B cell (primary cell): ENCODE data around the gene BLVRB. TPM values are rescaled to one million over a fixed set of nuclear protein-coding genes. Genes with fewer than 3 reads are reported as not detected.

Source experiments
- ATAC-seq: fragments of 200-7000 bp; cut with Tn5 transposase; one replicate; pipeline ENCODE4 v1.10.0; 2021; ENCODE audit warnings: low read depth, mild to moderate bottlenecking, moderate number of reproducible peaks, moderate library complexity
- CTCF ChIA-PET: fragments of 350-600 bp; sonication (Branson Sonifier 250); formaldehyde crosslinking; loops from one replicate; lab custom pipeline; 2021; ENCODE audit warnings: antibody characterized with exemption, inconsistent platforms; lab: Charles Lee
- POLR2A ChIA-PET: fragments of 350-600 bp; sonication (Branson Sonifier 250); formaldehyde crosslinking; loops from one replicate; lab custom pipeline; 2021; ENCODE audit warnings: antibody characterized with exemption; lab: Charles Lee
- DNase-seq: peaks from one replicate; pipeline ENCODE4 v3.0.0; 2013
- H2AFZ ChIP-seq: 2 replicates; pipeline ENCODE4 v1.6.1; 2012; ENCODE audit warnings: mild to moderate bottlenecking, low read depth, low read length; ENCODE audit not compliant: insufficient read depth, poor library complexity, severe bottlenecking
- H3K27ac ChIP-seq, 2 donors: 1 replicate in 1 of 2; 2 replicates in 1 of 2; pipeline ENCODE4 v1.5.1; 2012 to 2013; ENCODE audit warnings: low read length in 2 of 2, mild to moderate bottlenecking in 2 of 2, moderate library complexity in 1 of 2
- H3K27me3 ChIP-seq, 4 experiments: fragments of 200-600 bp in 1 of 4; sonication (generic) in 1 of 4; replicated peaks in 1 of 4; 1 replicate in 2 of 4; 2 replicates in 2 of 4; pipeline versions ENCODE4 v1.6.1 to v1.7.0; 2013 to 2016; ENCODE audit warnings: low read length in 3 of 4, mild to moderate bottlenecking in 2 of 4, mixed read lengths in 1 of 4, moderate library complexity in 1 of 4; ENCODE audit not compliant: insufficient read depth in 4 of 4, control insufficient read depth in 3 of 4; ENCODE audit errors: control extremely low read depth in 1 of 4
- H3K36me3 ChIP-seq, 2 experiments: replicated peaks in 1 of 2; 1 replicate in 1 of 2; 2 replicates in 1 of 2; pipeline versions ENCODE4 v1.6.1 to v1.7.1; 2013; ENCODE audit warnings: low read length in 1 of 2; ENCODE audit not compliant: insufficient read depth in 2 of 2, control insufficient read depth in 1 of 2; ENCODE audit errors: control extremely low read depth in 1 of 2, extremely low read depth in 1 of 2
- H3K4me1 ChIP-seq, 2 donors: fragments of 200-600 bp in 1 of 2; sonication (generic) in 1 of 2; 1 replicate in 1 of 2; 2 replicates in 1 of 2; pipeline versions ENCODE4 v1.5.1 to v1.6.1; 2013 to 2017; ENCODE audit warnings: low read length in 2 of 2; ENCODE audit not compliant: control insufficient read depth in 2 of 2, insufficient read depth in 2 of 2
- H3K4me2 ChIP-seq: replicated peaks from 2 replicates; pipeline ENCODE3; 2012; ENCODE audit warnings: mild to moderate bottlenecking, low read depth, low read length; ENCODE audit not compliant: poor library complexity, severe bottlenecking
- H3K4me3 ChIP-seq, 5 experiments: fragments of 200-600 bp in 1 of 5; sonication (generic) in 1 of 5; 1 replicate in 3 of 5; 2 replicates in 2 of 5; pipeline versions ENCODE4 v1.5.1 to v1.7.0; 2011 to 2016; ENCODE audit warnings: low read length in 4 of 5, mild to moderate bottlenecking in 4 of 5, low read depth in 2 of 5, control low read depth in 1 of 5, moderate library complexity in 1 of 5; ENCODE audit not compliant: insufficient read depth in 1 of 5; ENCODE audit errors: control extremely low read depth in 1 of 5, extremely low read depth in 1 of 5
- H3K79me2 ChIP-seq: fragments of 200-600 bp; sonication (generic); one replicate; pipeline ENCODE4 v1.6.0; 2016; ENCODE audit warnings: low read length; ENCODE audit not compliant: control insufficient read depth, insufficient read depth
- H3K9ac ChIP-seq: fragments of 200-600 bp; sonication (generic); 2 replicates; pipeline ENCODE4 v1.6.1; 2017; ENCODE audit warnings: mild to moderate bottlenecking, low read length, moderate library complexity
- H3K9me3 ChIP-seq, 3 donors: one replicate each; pipeline versions ENCODE4 v1.6.1 to v1.7.1; 2013; ENCODE audit warnings: low read length in 2 of 3; ENCODE audit not compliant: control insufficient read depth in 2 of 3, insufficient read depth in 1 of 3; ENCODE audit errors: control extremely low read depth in 1 of 3
- H4K20me1 ChIP-seq: 2 replicates; pipeline ENCODE4 v1.6.0; 2012; ENCODE audit warnings: mild to moderate bottlenecking, low read length; ENCODE audit not compliant: insufficient read depth, control insufficient read depth, poor library complexity, severe bottlenecking
- H3K27ac Mint-ChIP-seq: one replicate; pipeline ENCODE4 v1.8.0; 2021; ENCODE audit warnings: mixed read lengths
- H3K27me3 Mint-ChIP-seq: one replicate; pipeline ENCODE4 v1.8.0; 2021; ENCODE audit warnings: mixed read lengths
- H3K4me1 Mint-ChIP-seq: one replicate; pipeline ENCODE4 v1.8.0; 2021; ENCODE audit warnings: mixed read lengths
- H3K4me3 Mint-ChIP-seq: one replicate; pipeline ENCODE4 v1.8.0; 2021; ENCODE audit warnings: mixed read lengths
- H3K9me3 Mint-ChIP-seq: one replicate; pipeline ENCODE4 v1.8.0; 2022; ENCODE audit warnings: mixed read lengths; ENCODE audit not compliant: insufficient read depth
- EZH2 ChIP-seq: IDR thresholded peaks from 2 replicates; pipeline ENCODE4 v1.6.1; 2012; ENCODE audit warnings: borderline replicate concordance, low read depth, mild to moderate bottlenecking, moderate library complexity, low read length; ENCODE audit not compliant: insufficient read depth, poor library complexity, severe bottlenecking
- WGBS: methylation state at CpG from one replicate; pipeline ENCODE4 v1.1.5; 2013; ENCODE audit warnings: missing lambda C conversion rate; ENCODE audit not compliant: insufficient coverage; 5-methylcytosine and 5-hydroxymethylcytosine counted together
- intact Hi-C: fragments of 100-400 bp; cut with micrococcal nuclease; formaldehyde crosslinking; loops from one replicate; pipeline ENCODE4 v1.10.0; 2022
- polyA plus RNA-seq: library from polyadenylated mRNA; depleted of rRNA; stranded (reverse); fragments of >200 nt; gene quantifications from 2 replicates; pipeline ENCODE4 v1.2.3, GENCODE V29; 2012
- total RNA-seq, 2 donors: library from RNA; stranded (reverse); fragments of 120-200 nt in 1 of 2; gene quantifications; 1 replicate in 1 of 2; 2 replicates in 1 of 2; pipeline versions ENCODE4 v1.2.3 to v1.2.4, GENCODE V29; 2013 to 2022
- TF ChIP-seq, protein P1 (sequence below): fragments of 200-600 bp; IDR thresholded peaks from one replicate; pipeline ENCODE4 v1.8.0; 2022; ENCODE audit warnings: antibody characterized with exemption, mild to moderate bottlenecking

The BLVRB gene
- total and polyA plus RNA-seq, 2 donors (not counting 1 experiment from before 2014, with no cell fraction given): 14.2 to 23.2 TPM

GRCh38 chr19:40494191-40494838 is 28.8 kb upstream of the BLVRB start:
- Mint-ChIP-seq H3K4me1 (no peaks in the 10 kb centered on the region), H3K27me3 (peaks cover 27% of the 10 kb centered on the region), H3K9me3 (no peaks in the 10 kb centered on the region), H3K27ac (no peak overlapping the region), H3K4me3 (no peak overlapping the region)
- Histone ChIP-seq H3K4me3 (no peak overlapping the region), H3K9ac (no peak overlapping the region), H3K79me2 (no peaks in the 10 kb centered on the region), H4K20me1 (no peaks in the 10 kb centered on the region), H3K4me2 (no peak overlapping the region), H3K27me3 (peaks cover 0 to 16% (median 0%) of the 10 kb centered on the region in 4 experiments), H3K9me3 (peaks cover 0 to 7% (median 0%) of the 10 kb centered on the region in 3 donors), H3K4me1 (no peaks in the 10 kb centered on the region), H3K27ac (no peak overlapping the region), H2AFZ (no peak overlapping the region), H3K36me3 (no peaks in the 10 kb centered on the region)
- intact Hi-C loops: no loop called here
- ChIA-PET CTCF (no interaction called here), POLR2A (no interaction called here)
- no peak for TF ChIP-seq EZH2
- TF ChIP-seq, protein P1, sequence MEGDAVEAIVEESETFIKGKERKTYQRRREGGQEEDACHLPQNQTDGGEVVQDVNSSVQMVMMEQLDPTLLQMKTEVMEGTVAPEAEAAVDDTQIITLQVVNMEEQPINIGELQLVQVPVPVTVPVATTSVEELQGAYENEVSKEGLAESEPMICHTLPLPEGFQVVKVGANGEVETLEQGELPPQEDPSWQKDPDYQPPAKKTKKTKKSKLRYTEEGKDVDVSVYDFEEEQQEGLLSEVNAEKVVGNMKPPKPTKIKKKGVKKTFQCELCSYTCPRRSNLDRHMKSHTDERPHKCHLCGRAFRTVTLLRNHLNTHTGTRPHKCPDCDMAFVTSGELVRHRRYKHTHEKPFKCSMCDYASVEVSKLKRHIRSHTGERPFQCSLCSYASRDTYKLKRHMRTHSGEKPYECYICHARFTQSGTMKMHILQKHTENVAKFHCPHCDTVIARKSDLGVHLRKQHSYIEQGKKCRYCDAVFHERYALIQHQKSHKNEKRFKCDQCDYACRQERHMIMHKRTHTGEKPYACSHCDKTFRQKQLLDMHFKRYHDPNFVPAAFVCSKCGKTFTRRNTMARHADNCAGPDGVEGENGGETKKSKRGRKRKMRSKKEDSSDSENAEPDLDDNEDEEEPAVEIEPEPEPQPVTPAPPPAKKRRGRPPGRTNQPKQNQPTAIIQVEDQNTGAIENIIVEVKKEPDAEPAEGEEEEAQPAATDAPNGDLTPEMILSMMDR: no peak
- WGBS: 73% methylated on average over 1 of the region's 1 CpG
- no peak for ATAC-seq
- no peak for DNase-seq

GRCh38 chr19:40493778-40494177 is 28.2 kb upstream of the BLVRB start:
- no peaks in the 10 kb centered on the region for H4K20me1 ChIP-seq
- intact Hi-C loops: no loop called here
- peaks cover 0 to 18% (median 0%) of the 10 kb centered on the region in 4 experiments for H3K27me3 ChIP-seq
- H3K9ac ChIP-seq: no peak overlapping the region
- no peak overlapping the region for H3K27ac ChIP-seq
- WGBS: 37% methylated on average over 2 of the region's 4 CpGs
- ATAC-seq (no peak), DNase-seq (no peak)
- H3K9me3 ChIP-seq: peaks cover 0 to 12% (median 0%) of the 10 kb centered on the region in 3 donors
- Mint-ChIP-seq H3K9me3 (no peaks in the 10 kb centered on the region), H3K27me3 (peaks cover 27% of the 10 kb centered on the region), H3K27ac (no peak overlapping the region), H3K4me3 (no peak overlapping the region), H3K4me1 (no peaks in the 10 kb centered on the region)
- TF ChIP-seq, protein P1: no peak
- TF ChIP-seq EZH2: no peak
- H3K36me3 ChIP-seq: no peaks in the 10 kb centered on the region
- no peak overlapping the region for H3K4me2 ChIP-seq
- H3K4me3 ChIP-seq: no peak overlapping the region
- POLR2A ChIA-PET: no interaction called here
- CTCF ChIA-PET: interaction anchor here (1.3 kb wide), 1 partner anchor 74 kb away, joined by 4 read pairs; no protein-coding TSS in a partner anchor
- no peaks in the 10 kb centered on the region for H3K4me1 ChIP-seq
- H2AFZ ChIP-seq: no peak overlapping the region
- H3K79me2 ChIP-seq: no peaks in the 10 kb centered on the region
